Endothelial cell of umbilical vein (primary cell): ENCODE data around the gene RIPOR1. TPM values are rescaled to one million over a fixed set of nuclear protein-coding genes. Genes with fewer than 3 reads are reported as not detected.

ENCODE experiments used
- BruUV-seq: library from RNA; stranded (reverse); fragments of 400-500 nt; replicated peaks from 2 replicates; lab custom pipeline; 2021; lab: Mats Ljungman, UMichigan
- CTCF ChIA-PET: fragments of 300-600, 350-600 bp; sonication (Branson Sonifier 250); formaldehyde crosslinking; loops from one replicate; lab custom pipeline; 2021; ENCODE audit warnings: antibody characterized with exemption, inconsistent platforms; lab: Charles Lee
- POLR2A ChIA-PET: fragments of 300-600, 350-600 bp; sonication (Branson Sonifier 250); formaldehyde crosslinking; loops from one replicate; lab custom pipeline; 2021; ENCODE audit warnings: antibody characterized with exemption, inconsistent platforms; lab: Charles Lee
- DNase-seq: peaks from one replicate; pipeline ENCODE4 v3.0.0-alpha.2; 2011; ENCODE audit warnings: low read depth, low spot score
- FAIRE-seq: peaks from 2 replicates; lab custom pipeline; 2011; peaks lifted over from hg19 to GRCh38; lab: Jason Lieb, UNC
- H2AFZ ChIP-seq: 2 replicates; pipeline ENCODE4 v1.6.0; 2012; ENCODE audit warnings: low read depth, low read length, control low read depth, inconsistent platforms
- H3K27ac ChIP-seq: 2 replicates; pipeline ENCODE4 v1.5.1; 2011; ENCODE audit warnings: low read depth, mild to moderate bottlenecking, control low read depth, low read length, moderate library complexity; ENCODE audit not compliant: insufficient read depth
- H3K27me3 ChIP-seq, 2 experiments: 2 replicates each; pipeline versions ENCODE4 v1.6.0 to v1.6.1; 2011; ENCODE audit warnings: low read length in 2 of 2, mixed read lengths in 1 of 2; ENCODE audit not compliant: control insufficient read depth in 2 of 2, insufficient read depth in 2 of 2
- H3K36me3 ChIP-seq, 2 experiments: 2 replicates in 1 of 2; 3 replicates in 1 of 2; pipeline ENCODE4 v1.5.1; 2011; ENCODE audit warnings: low read length in 2 of 2, mild to moderate bottlenecking in 1 of 2, moderate library complexity in 1 of 2; ENCODE audit not compliant: control insufficient read depth in 2 of 2, insufficient read depth in 2 of 2; ENCODE audit errors: extremely low read depth in 1 of 2
- H3K4me1 ChIP-seq: 3 replicates; pipeline ENCODE4 v1.5.1; 2011; ENCODE audit warnings: mild to moderate bottlenecking, low read length; ENCODE audit not compliant: control insufficient read depth, insufficient read depth; ENCODE audit errors: extremely low read depth
- H3K4me2 ChIP-seq: 2 replicates; pipeline ENCODE4 v1.6.1; 2011; ENCODE audit warnings: low read length, control low read depth, mixed read lengths; ENCODE audit not compliant: insufficient read depth
- H3K4me3 ChIP-seq, 3 experiments: fragments of 200-600 bp in 1 of 3; sonication (generic), shearing (Covaris generic) in 1 of 3; replicated peaks in 1 of 3; 2 replicates each; pipeline ENCODE4 v1.5.1; 2011 to 2016; ENCODE audit warnings: control low read depth in 3 of 3, low read length in 3 of 3, mild to moderate bottlenecking in 2 of 3, inconsistent platforms in 1 of 3, low read depth in 1 of 3, moderate library complexity in 1 of 3; ENCODE audit not compliant: insufficient read depth in 1 of 3
- H3K79me2 ChIP-seq: 2 replicates; pipeline ENCODE4 v1.6.0; 2012; ENCODE audit warnings: low read length, inconsistent platforms; ENCODE audit not compliant: control insufficient read depth, insufficient read depth
- H3K9ac ChIP-seq: replicated peaks from 2 replicates; pipeline ENCODE3; 2011; ENCODE audit warnings: low read length, control low read depth; ENCODE audit not compliant: insufficient read depth; ENCODE audit errors: extremely low read depth
- H3K9me1 ChIP-seq: replicated peaks from 3 replicates; pipeline ENCODE4 v1.6.0; 2011; ENCODE audit warnings: mild to moderate bottlenecking, low read length; ENCODE audit not compliant: control insufficient read depth, insufficient read depth; ENCODE audit errors: extremely low read depth
- H3K9me3 ChIP-seq: replicated peaks from 2 replicates; pipeline ENCODE4 v1.5.1; 2012; ENCODE audit warnings: low read length, inconsistent platforms; ENCODE audit not compliant: control insufficient read depth, insufficient read depth
- H4K20me1 ChIP-seq: replicated peaks from 2 replicates; pipeline ENCODE3; 2011; ENCODE audit warnings: mild to moderate bottlenecking, low read length; ENCODE audit not compliant: control insufficient read depth, insufficient read depth; ENCODE audit errors: extremely low read depth
- EZH2 ChIP-seq: IDR thresholded peaks from 2 replicates; pipeline ENCODE4 v1.6.1; 2012; ENCODE audit warnings: borderline replicate concordance, low read depth, mild to moderate bottlenecking, moderate library complexity, low read length, inconsistent platforms; ENCODE audit not compliant: severe bottlenecking
- FOS ChIP-seq: IDR thresholded peaks from 2 replicates; pipeline ENCODE4 v1.6.1; 2011; ENCODE audit warnings: mild to moderate bottlenecking, low read length, moderate library complexity, borderline replicate concordance; ENCODE audit not compliant: insufficient read depth
- MYC ChIP-seq: IDR thresholded peaks from one replicate; pipeline ENCODE4 v1.6.1; 2011; ENCODE audit warnings: mild to moderate bottlenecking, low read depth, low read length
- POLR2A ChIP-seq: IDR thresholded peaks from 2 replicates; pipeline ENCODE4 v1.6.1; 2012; ENCODE audit warnings: low read depth, mild to moderate bottlenecking, control low read depth, low read length
- POLR2AphosphoS5 ChIP-seq: IDR thresholded peaks from 2 replicates; pipeline ENCODE4 v1.6.1; 2012; ENCODE audit warnings: low read depth, mild to moderate bottlenecking, control low read depth, low read length, moderate library complexity; ENCODE audit not compliant: insufficient read depth
- dilution Hi-C: fragments of 300-500 bp; cut with MboI; formaldehyde crosslinking; loops from one replicate; pipeline ENCODE4 v1.15.0; 2019; ENCODE audit warnings: low sequenced_read_pairs; ENCODE audit not compliant: extremely low pct_ligation_motif_present
- intact Hi-C: fragments of 100-400 bp; cut with micrococcal nuclease; formaldehyde crosslinking; loops from one replicate; pipeline ENCODE4 v1.10.0; 2022
- polyA plus RNA-seq, 4 experiments: library from polyadenylated mRNA; depleted of rRNA in 3 of 4; stranded (reverse) in 3 of 4; unstranded in 1 of 4; fragments of >200 nt; gene quantifications; 2 replicates each; pipeline versions ENCODE4 v1.2.1 to v1.2.3, GENCODE V29; 2011 to 2012; ENCODE audit warnings: missing spikeins in 1 of 4
- total RNA-seq: library from RNA; stranded (reverse); gene quantifications from 2 replicates; pipeline ENCODE4 v1.2.3, GENCODE V29; 2021
- TF ChIP-seq, protein P1 (sequence below), 2 donors: IDR thresholded peaks; 1 replicate in 1 of 2; 2 replicates in 1 of 2; pipeline ENCODE4 v1.5.1; 2011; ENCODE audit warnings: low read length in 2 of 2, mild to moderate bottlenecking in 2 of 2, moderate library complexity in 2 of 2, control low read depth in 1 of 2, inconsistent platforms in 1 of 2, low read depth in 1 of 2; ENCODE audit not compliant: insufficient read depth in 1 of 2; ENCODE audit errors: extremely low read depth in 1 of 2
- TF ChIP-seq, protein P2 (sequence below): IDR thresholded peaks from 2 replicates; pipeline ENCODE4 v1.6.1; 2011; ENCODE audit not compliant: insufficient read depth, insufficient read length

RIPOR1 gene
- total and polyA plus RNA-seq, 2 donors (not counting 3 experiments of a cell fraction or from before 2014, with no cell fraction given) = 45.3 to 144 TPM

- Histone ChIP-seq H3K9ac (no peak overlapping the region), H3K79me2 (peaks cover 9% of the 10 kb centered on the region), H3K27me3 (no peaks in the 10 kb centered on the region), H3K27ac (no peak overlapping the region), H4K20me1 (no peaks in the 10 kb centered on the region), H3K36me3 (no peaks in the 10 kb centered on the region), H2AFZ (no peak overlapping the region), H3K9me1 (no peaks in the 10 kb centered on the region), H3K9me3 (no peaks in the 10 kb centered on the region), H3K4me3 (no peak overlapping the region), H3K4me1 (peaks cover 26% of the 10 kb centered on the region), H3K4me2 (no peak overlapping the region)
- POLR2A ChIA-PET = no interaction called here
- no peak for DNase-seq
- no peak for TF ChIP-seq MYC
- TF ChIP-seq, protein P1, sequence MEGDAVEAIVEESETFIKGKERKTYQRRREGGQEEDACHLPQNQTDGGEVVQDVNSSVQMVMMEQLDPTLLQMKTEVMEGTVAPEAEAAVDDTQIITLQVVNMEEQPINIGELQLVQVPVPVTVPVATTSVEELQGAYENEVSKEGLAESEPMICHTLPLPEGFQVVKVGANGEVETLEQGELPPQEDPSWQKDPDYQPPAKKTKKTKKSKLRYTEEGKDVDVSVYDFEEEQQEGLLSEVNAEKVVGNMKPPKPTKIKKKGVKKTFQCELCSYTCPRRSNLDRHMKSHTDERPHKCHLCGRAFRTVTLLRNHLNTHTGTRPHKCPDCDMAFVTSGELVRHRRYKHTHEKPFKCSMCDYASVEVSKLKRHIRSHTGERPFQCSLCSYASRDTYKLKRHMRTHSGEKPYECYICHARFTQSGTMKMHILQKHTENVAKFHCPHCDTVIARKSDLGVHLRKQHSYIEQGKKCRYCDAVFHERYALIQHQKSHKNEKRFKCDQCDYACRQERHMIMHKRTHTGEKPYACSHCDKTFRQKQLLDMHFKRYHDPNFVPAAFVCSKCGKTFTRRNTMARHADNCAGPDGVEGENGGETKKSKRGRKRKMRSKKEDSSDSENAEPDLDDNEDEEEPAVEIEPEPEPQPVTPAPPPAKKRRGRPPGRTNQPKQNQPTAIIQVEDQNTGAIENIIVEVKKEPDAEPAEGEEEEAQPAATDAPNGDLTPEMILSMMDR (IDR thresholded peaks at IDR 0.05; ENCODE audit: extremely low read depth in 1 of 2, insufficient read depth in 1 of 2, low read depth in 1 of 2, low read length in 2 of 2) = no peak
- TF ChIP-seq POLR2A = no peak
- TF ChIP-seq FOS = no peak
- TF ChIP-seq, protein P2, sequence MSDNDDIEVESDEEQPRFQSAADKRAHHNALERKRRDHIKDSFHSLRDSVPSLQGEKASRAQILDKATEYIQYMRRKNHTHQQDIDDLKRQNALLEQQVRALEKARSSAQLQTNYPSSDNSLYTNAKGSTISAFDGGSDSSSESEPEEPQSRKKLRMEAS = no peak
- no peak for TF ChIP-seq EZH2
- no peak for TF ChIP-seq POLR2AphosphoS5
- FAIRE-seq = no peak
- intact Hi-C loops = no loop called here
- CTCF ChIA-PET = interaction anchor here (0.7 to 9.9 kb wide), 2 partner anchors 11 to 38 kb away, joined by 3 to 177 read pairs; no protein-coding TSS in a partner anchor
- dilution Hi-C loops = no loop called here
- BruUV-seq = no TSS peak
These were observed 30.2 kb downstream of the RIPOR1 start for GRCh38 chr16:67558859-67559258.
